ENCODE data around the gene BTD.

- TF ChIP-seq CTCF (IDR thresholded peaks at IDR 0.05; ENCODE audit: borderline replicate concordance, extremely low read depth, low read length, poor library complexity, severe bottlenecking) = no peak
- TF ChIP-seq EZH2 (IDR thresholded peaks at IDR 0.05; ENCODE audit: borderline replicate concordance, low read depth, low read length, severe bottlenecking) = no peak
Observed at GRCh38 chr3:15651396-15651795, 49.9 kb downstream of the BTD start.

All from DND-41 (cell line).